DMS153 treated with DMSO at 0.1 percent for 48 hours (cell line): ENCODE results near the gene KRT13.
A peak's percentile ranks its signal among the peaks of the same experiment; 100 is the strongest.

Source experiments
- DNase-seq: peaks from one replicate; lab custom pipeline; 2025; ENCODE audit not compliant: unreplicated experiment; lab: John Stamatoyannopoulos, UW

KRT13 gene

GRCh38 chr17:41498276-41498675 is 7.1 kb downstream of the KRT13 start:
- DNase-seq, result no peak

- DNase-seq, result peak; percentile 84
Measured at GRCh38 chr17:41496803-41497484, 8.5 kb downstream of the KRT13 start.

GRCh38 chr17:41494524-41494923 is 10.9 kb downstream of the KRT13 start:
- no peak for DNase-seq

GRCh38 chr17:41492771-41493170 is 12.6 kb downstream of the KRT13 start:
- peak; percentile 80 for DNase-seq

- no peak for DNase-seq
Measured at GRCh38 chr17:41492351-41492750, 13.1 kb downstream of the KRT13 start.

- DNase-seq, result no peak
Measured at GRCh38 chr17:41491476-41491875, 13.9 kb downstream of the KRT13 start.

- DNase-seq, result peak; percentile 32
Measured at GRCh38 chr17:41490000-41490990, 15.1 kb downstream of the KRT13 start.

- DNase-seq, result no peak
Measured at GRCh38 chr17:41489531-41489930, 15.9 kb downstream of the KRT13 start, which contains the start of gene KRT36. Gene KRT36 (minus strand): TSS chr17:41489910. CDS start chr17:41489864, 46 bp downstream.

GRCh38 chr17:41486809-41487530 is 18.4 kb downstream of the KRT13 start:
- no peak for DNase-seq

- no peak for DNase-seq
Measured at GRCh38 chr17:41486316-41486715, 19.1 kb downstream of the KRT13 start.

- no peak for DNase-seq
Measured at GRCh38 chr17:41484920-41485904, 20.2 kb downstream of the KRT13 start.

GRCh38 chr17:41483991-41484826 is 21.2 kb downstream of the KRT13 start:
- DNase-seq, result no peak

GRCh38 chr17:41483531-41483930 is 21.9 kb downstream of the KRT13 start:
- DNase-seq, result no peak

- DNase-seq, result no peak
Measured at GRCh38 chr17:41481036-41481435, 24.4 kb downstream of the KRT13 start, which contains the start of gene KRT35. Gene KRT35 (minus strand): TSS chr17:41481151. CDS start chr17:41481097, 54 bp downstream.

GRCh38 chr17:41480581-41480980 is 24.8 kb downstream of the KRT13 start:
- DNase-seq, result no peak

- DNase-seq, result no peak
Measured at GRCh38 chr17:41480136-41480535, 25.3 kb downstream of the KRT13 start.

GRCh38 chr17:41478237-41478636 is 27.2 kb downstream of the KRT13 start:
- DNase-seq, result no peak

- DNase-seq, result no peak
Measured at GRCh38 chr17:41476866-41477815, 28.3 kb downstream of the KRT13 start.
